Stimulated activated effector memory CD8-positive, alpha-beta T cell treated with anti-CD3 and anti-CD28 coated beads, Interleukin-12 subunit alpha, Interleukin-12 subunit beta, amount 100 ng/mL, for 72 hours (primary cell): ENCODE measurements around the gene HELLS.
"Not testable (repeated sequence)": the region's sequence is repeated elsewhere in the genome, so short reads cannot be mapped to it uniquely, and the experiment has no call there.

Experiments used
- ATAC-seq: fragments of 150-1000 bp; cut with Tn5 transposase; 2 replicates; pipeline ENCODE4 v1.10.0; 2021
- DNase-seq, 2 donors: peaks; one replicate each; pipeline ENCODE4 v3.0.0; 2021 to 2022; ENCODE audit warnings: low spot score in 2 of 2
- H3K27ac Mint-ChIP-seq: one replicate; pipeline ENCODE4 v1.8.0; 2022; ENCODE audit warnings: mild to moderate bottlenecking, mixed read lengths
- H3K36me3 Mint-ChIP-seq: one replicate; pipeline ENCODE4 v1.8.0; 2022; ENCODE audit warnings: mild to moderate bottlenecking, mixed read lengths
- H3K4me1 Mint-ChIP-seq: one replicate; pipeline ENCODE4 v1.8.0; 2022; ENCODE audit warnings: mixed read lengths
- H3K4me3 Mint-ChIP-seq: one replicate; pipeline ENCODE4 v1.8.0; 2022; ENCODE audit warnings: mild to moderate bottlenecking, mixed read lengths
- H3K9me3 Mint-ChIP-seq: one replicate; pipeline ENCODE4 v1.8.0; 2022; ENCODE audit warnings: mixed read lengths

HELLS gene

GRCh38 chr10:94545391-94546048, at the start of gene HELLS:
HELLS (plus strand) TSS chr10:94545788; CDS start chr10:94545922, 134 bp downstream.
- H3K9me3 Mint-ChIP-seq = peaks cover 3% of the 10 kb centered on the region
- H3K27ac Mint-ChIP-seq = peak within 1 kb of the TSS; percentile 99
- DNase-seq (peak; percentile 61 to 86), ATAC-seq (peak; percentile 88)
- H3K36me3 Mint-ChIP-seq = peaks cover 49% of the 10 kb centered on the region
- H3K4me3 Mint-ChIP-seq = peak within 1 kb of the TSS; percentile 99
- peaks cover 31% of the 10 kb centered on the region for H3K4me1 Mint-ChIP-seq

GRCh38 chr10:94496010-94496409, 49.6 kb upstream of the HELLS start:
- Mint-ChIP-seq H3K27ac (no peak overlapping the region), H3K4me3 (no peak overlapping the region), H3K4me1 (no peaks in the 10 kb centered on the region), H3K36me3 (no peaks in the 10 kb centered on the region), H3K9me3 (no peaks in the 10 kb centered on the region)
- no peak for DNase-seq
- ATAC-seq = peak; percentile 56

- H3K4me1 Mint-ChIP-seq = no peaks in the 10 kb centered on the region
- no peak for ATAC-seq
- DNase-seq = no peak
- no peaks in the 10 kb centered on the region for H3K9me3 Mint-ChIP-seq
- H3K27ac Mint-ChIP-seq = no peak overlapping the region
- H3K4me3 Mint-ChIP-seq = no peak overlapping the region
- H3K36me3 Mint-ChIP-seq = no peaks in the 10 kb centered on the region
These were observed 48.9 kb upstream of the HELLS start for GRCh38 chr10:94496646-94497045.

- no peaks in the 10 kb centered on the region for H3K9me3 Mint-ChIP-seq
- no peak for ATAC-seq
- H3K36me3 Mint-ChIP-seq = no peaks in the 10 kb centered on the region
- no peak overlapping the region for H3K4me3 Mint-ChIP-seq
- no peak overlapping the region for H3K27ac Mint-ChIP-seq
- no peak for DNase-seq
- H3K4me1 Mint-ChIP-seq = no peaks in the 10 kb centered on the region
These were observed 45.5 kb upstream of the HELLS start for GRCh38 chr10:94500063-94500462.

- no peak overlapping the region for H3K27ac Mint-ChIP-seq
- no peaks in the 10 kb centered on the region for H3K4me1 Mint-ChIP-seq
- ATAC-seq = no peak
- no peak for DNase-seq
- no peak overlapping the region for H3K4me3 Mint-ChIP-seq
- H3K9me3 Mint-ChIP-seq = no peaks in the 10 kb centered on the region
- no peaks in the 10 kb centered on the region for H3K36me3 Mint-ChIP-seq
These were observed 24.0 kb upstream of the HELLS start for GRCh38 chr10:94521276-94522250.

GRCh38 chr10:94524146-94524545, 21.4 kb upstream of the HELLS start:
- DNase-seq = no peak
- H3K4me3 Mint-ChIP-seq = no peak overlapping the region

GRCh38 chr10:94524711-94525110, 20.9 kb upstream of the HELLS start:
- Mint-ChIP-seq H3K9me3 (no peaks in the 10 kb centered on the region), H3K4me1 (no peaks in the 10 kb centered on the region), H3K27ac (no peak overlapping the region), H3K36me3 (no peaks in the 10 kb centered on the region), H3K4me3 (no peak overlapping the region)
- no peak for ATAC-seq
- no peak for DNase-seq

More at GRCh38 chr10:94524146-94524545, 21.4 kb upstream of the HELLS start:
- Mint-ChIP-seq H3K27ac (no peak overlapping the region), H3K4me1 (no peaks in the 10 kb centered on the region), H3K9me3 (no peaks in the 10 kb centered on the region), H3K36me3 (no peaks in the 10 kb centered on the region)
- no peak for ATAC-seq

- DNase-seq, H3K4me3 Mint-ChIP-seq, H3K36me3 Mint-ChIP-seq, H3K9me3 Mint-ChIP-seq, H3K27ac Mint-ChIP-seq, H3K4me1 Mint-ChIP-seq, ATAC-seq: not testable (repeated sequence)
These were observed 14.0 kb upstream of the HELLS start for GRCh38 chr10:94531550-94531949.

- no peaks in the 10 kb centered on the region for H3K4me1 Mint-ChIP-seq
- H3K4me3 Mint-ChIP-seq = no peak overlapping the region
- no peak for DNase-seq
- ATAC-seq = no peak
- H3K27ac Mint-ChIP-seq = no peak overlapping the region
- H3K9me3 Mint-ChIP-seq = no peaks in the 10 kb centered on the region
- H3K36me3 Mint-ChIP-seq = no peaks in the 10 kb centered on the region
These were observed 12.6 kb upstream of the HELLS start for GRCh38 chr10:94533027-94533426.

- DNase-seq, H3K27ac Mint-ChIP-seq, ATAC-seq, H3K4me3 Mint-ChIP-seq, H3K9me3 Mint-ChIP-seq: not testable (repeated sequence)
- Mint-ChIP-seq H3K36me3 (peaks cover 18% of the 10 kb centered on the region), H3K4me1 (peaks cover 31% of the 10 kb centered on the region)
These were observed 3.3 kb upstream of the HELLS start for GRCh38 chr10:94542282-94542681.

- Mint-ChIP-seq H3K4me3 (peak overlapping the region; percentile 99), H3K27ac (peak overlapping the region; percentile 99), H3K4me1 (peaks cover 28% of the 10 kb centered on the region), H3K36me3 (peaks cover 56% of the 10 kb centered on the region), H3K9me3 (no peaks in the 10 kb centered on the region)
- DNase-seq (peak in 1 of 2 donors; percentile 52), ATAC-seq (peak; percentile 17)
These were observed 687 bp downstream of the HELLS start for GRCh38 chr10:94546049-94546900.

- DNase-seq (no peak), ATAC-seq (no peak)
- Mint-ChIP-seq H3K27ac (no peak overlapping the region), H3K9me3 (no peaks in the 10 kb centered on the region), H3K36me3 (peaks cover 62% of the 10 kb centered on the region), H3K4me1 (peaks cover 24% of the 10 kb centered on the region), H3K4me3 (peak overlapping the region; percentile 99)
These were observed 1.3 kb downstream of the HELLS start for GRCh38 chr10:94546901-94547185.

GRCh38 chr10:94549221-94549620, 3.6 kb downstream of the HELLS start:
- H3K9me3 Mint-ChIP-seq = no peaks in the 10 kb centered on the region
- peaks cover 24% of the 10 kb centered on the region for H3K4me1 Mint-ChIP-seq
- ATAC-seq (no peak), DNase-seq (no peak)
- H3K27ac Mint-ChIP-seq = no peak overlapping the region
- H3K36me3 Mint-ChIP-seq = peaks cover 86% of the 10 kb centered on the region
- no peak overlapping the region for H3K4me3 Mint-ChIP-seq

- not testable (repeated sequence) for H3K27ac Mint-ChIP-seq, H3K4me3 Mint-ChIP-seq, DNase-seq, H3K4me1 Mint-ChIP-seq, H3K9me3 Mint-ChIP-seq, ATAC-seq
- H3K36me3 Mint-ChIP-seq = peaks cover 100% of the 10 kb centered on the region
These were observed 22.2 kb downstream of the HELLS start for GRCh38 chr10:94567714-94568307.

GRCh38 chr10:94571081-94571480, 25.5 kb downstream of the HELLS start:
- DNase-seq = no peak
- Mint-ChIP-seq H3K27ac (no peak overlapping the region), H3K4me1 (peaks cover 5% of the 10 kb centered on the region), H3K36me3 (peaks cover 100% of the 10 kb centered on the region), H3K9me3 (no peaks in the 10 kb centered on the region), H3K4me3 (no peak overlapping the region)
- no peak for ATAC-seq
